Mesangial cell (primary cell): ENCODE measurements around the gene IDS. TPM values are rescaled to one million over a fixed set of nuclear protein-coding genes. Genes with fewer than 3 reads are reported as not detected.

ENCODE experiments used
- total RNA-seq: library from RNA; depleted of rRNA; stranded (reverse); fragments of >200 nt; gene quantifications from 2 replicates; pipeline ENCODE4 v1.2.3, GENCODE V29; 2015

Gene IDS
- total RNA-seq = 42.2 and 53.2 TPM in 2 replicates

DNA sequence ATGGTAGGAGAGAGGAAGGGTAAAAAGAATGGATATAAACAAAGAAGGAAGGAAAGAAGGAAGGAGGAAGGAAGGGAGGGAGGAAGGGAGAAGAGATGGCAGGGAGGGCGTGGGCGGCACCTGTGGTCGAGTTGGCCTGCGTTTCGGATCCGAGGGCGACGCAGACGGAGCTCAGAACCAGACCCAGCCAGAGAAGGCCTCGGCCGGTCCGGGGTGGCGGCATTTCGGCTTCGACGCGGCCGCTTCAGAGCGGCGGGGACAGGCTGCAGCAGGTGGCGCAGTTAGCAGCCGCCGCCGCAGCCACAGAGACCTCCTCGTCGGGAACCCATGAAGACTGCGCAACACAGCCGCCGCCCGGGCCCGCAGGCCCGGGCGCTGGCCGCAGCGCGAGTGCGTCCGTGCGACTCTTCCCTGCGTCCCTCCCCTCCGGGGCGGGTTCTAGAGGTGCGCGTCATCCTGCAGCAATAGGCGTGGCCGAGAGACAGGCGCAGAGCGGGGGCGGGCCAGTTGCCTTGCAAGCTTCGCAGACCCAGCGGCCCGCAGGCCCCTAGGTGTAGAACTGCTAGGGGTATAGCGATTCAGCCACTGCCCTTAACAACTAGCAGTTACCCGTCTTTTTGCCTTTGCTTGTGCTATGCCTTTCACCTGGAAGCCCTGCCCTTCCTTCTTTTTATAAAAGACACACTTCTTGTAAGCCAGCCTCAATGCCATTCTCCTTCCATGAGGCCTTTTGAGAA lies at the start of gene IDS:
Gene IDS (minus strand): TSS at position 392 of the 737 bp plus-strand sequence. CDS start 169 bp downstream, at position 223.

GRCh38 chrX:149549701-149550100 lies 44.6 kb upstream of the IDS start, which contains the start of gene HSFX3:
Gene HSFX3 (minus strand): TSS chrX:149549924. CDS start chrX:149549852, 72 bp downstream.

GRCh38 chrX:149540621-149541520 lies 35.8 kb upstream of the IDS start, which contains the start of gene EOLA1:
Gene EOLA1 (plus strand): TSS chrX:149541012. CDS start chrX:149545631, 4,619 bp downstream.

Other genes with a start within 250 kb of the IDS start
- 6.4 and 8.2 TPM in 2 replicates for gene EOLA1, start 35.7 kb upstream of the IDS start, total RNA-seq
- not detected in 2 replicates for gene HSFX3, start 44.6 kb upstream of the IDS start, total RNA-seq
- not detected in 2 replicates for gene MAGEA9B, start 82.2 kb upstream of the IDS start, total RNA-seq
- gene HSFX2, start 90.0 kb upstream of the IDS start, total RNA-seq = 0.25 TPM in 1 of 2 replicates, not detected in the other
- 9.1 and 14.6 TPM in 2 replicates for gene TMEM185A, start 126.5 kb upstream of the IDS start, total RNA-seq
- not detected in 2 replicates for gene MAGEA11, start 206.8 kb upstream of the IDS start, total RNA-seq